DND-41 (cell line): ENCODE results near the gene RPGR.

ENCODE experiments used
- ATAC-seq: fragments of 200-7000 bp; cut with Tn5 transposase; 3 replicates; pipeline ENCODE4 v1.9.1; 2021; ENCODE audit warnings: low read depth; ENCODE audit not compliant: insufficient read depth
- DNase-seq: peaks from one replicate; pipeline ENCODE4 v3.0.0-alpha.2; 2020
- H2AFZ ChIP-seq: 2 replicates; pipeline ENCODE4 v1.6.0; 2012; ENCODE audit warnings: low read depth, low read length
- H3K27ac ChIP-seq: 2 replicates; pipeline ENCODE4 v1.5.1; 2012; ENCODE audit warnings: low read length, inconsistent platforms
- H3K27me3 ChIP-seq: fragments of 200-600 bp; sonication (generic); 2 replicates; pipeline ENCODE4 v1.6.0; 2012; ENCODE audit warnings: low read length, mild to moderate bottlenecking, inconsistent platforms; ENCODE audit not compliant: insufficient read depth, poor library complexity
- H3K36me3 ChIP-seq: 2 replicates; pipeline ENCODE4 v1.5.1; 2012; ENCODE audit warnings: low read length, inconsistent platforms; ENCODE audit not compliant: insufficient read depth
- H3K4me1 ChIP-seq: 2 replicates; pipeline ENCODE4 v1.5.1; 2012; ENCODE audit warnings: mild to moderate bottlenecking, low read length; ENCODE audit not compliant: insufficient read depth
- H3K4me2 ChIP-seq: 2 replicates; pipeline ENCODE4 v1.6.0; 2012; ENCODE audit warnings: mild to moderate bottlenecking, moderate library complexity, low read length, inconsistent platforms; ENCODE audit not compliant: insufficient read depth
- H3K4me3 ChIP-seq, 2 experiments: fragments of 200-600 bp in 1 of 2; shearing (Covaris generic) in 1 of 2; 2 replicates each; pipeline ENCODE4 v1.5.1; 2012 to 2016; ENCODE audit warnings: inconsistent platforms in 2 of 2, low read length in 2 of 2, mild to moderate bottlenecking in 2 of 2, low read depth in 1 of 2, moderate library complexity in 1 of 2
- H3K79me2 ChIP-seq: 2 replicates; pipeline ENCODE4 v1.6.0; 2012; ENCODE audit warnings: low read length, inconsistent platforms; ENCODE audit not compliant: insufficient read depth
- H3K9ac ChIP-seq: 2 replicates; pipeline ENCODE4 v1.6.0; 2012; ENCODE audit warnings: low read depth, mild to moderate bottlenecking, inconsistent platforms, low read length, moderate library complexity
- H3K9me3 ChIP-seq: 2 replicates; pipeline ENCODE4 v1.5.1; 2012; ENCODE audit warnings: low read length, moderate library complexity, mild to moderate bottlenecking, inconsistent platforms; ENCODE audit not compliant: insufficient read depth, severe bottlenecking
- H4K20me1 ChIP-seq: 2 replicates; pipeline ENCODE4 v1.6.0; 2012; ENCODE audit warnings: low read length; ENCODE audit not compliant: insufficient read depth
- CTCF ChIP-seq: IDR thresholded peaks from 2 replicates; pipeline ENCODE4 v1.5.1; 2012; ENCODE audit warnings: borderline replicate concordance, low read length, moderate library complexity, mild to moderate bottlenecking; ENCODE audit not compliant: poor library complexity, severe bottlenecking; ENCODE audit errors: extremely low read depth
- EZH2 ChIP-seq: IDR thresholded peaks from 3 replicates; pipeline ENCODE4 v1.6.1; 2012; ENCODE audit warnings: borderline replicate concordance, low read depth, mild to moderate bottlenecking, moderate library complexity, low read length, inconsistent platforms; ENCODE audit not compliant: severe bottlenecking

RPGR gene

DNA sequence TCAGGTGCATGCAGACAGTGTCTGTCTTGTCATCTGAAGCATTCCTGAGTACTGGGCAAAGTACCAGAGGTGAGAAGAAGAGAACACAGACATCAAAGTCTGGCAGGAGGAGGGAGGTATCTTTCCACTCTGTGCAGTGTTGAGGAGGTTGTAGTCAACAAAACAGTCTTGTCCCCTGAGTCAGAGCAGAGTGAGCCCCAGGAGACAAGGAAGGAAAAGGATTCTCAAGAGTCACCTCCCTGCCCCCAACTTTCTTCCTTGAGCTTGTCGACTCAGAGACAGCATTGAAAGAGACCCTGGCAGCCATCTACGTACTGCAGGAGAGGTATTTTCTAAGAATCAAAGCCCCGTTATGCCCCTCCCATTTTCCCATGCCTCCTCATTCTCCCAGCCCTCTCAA, 102.2 kb downstream of the RPGR start:
- H3K27ac ChIP-seq, result no peak overlapping the region
- H3K4me2 ChIP-seq, result no peak overlapping the region
- no peaks in the 10 kb centered on the region for H3K4me1 ChIP-seq
- H3K36me3 ChIP-seq, result no peaks in the 10 kb centered on the region
- H3K4me3 ChIP-seq, result no peak overlapping the region
- H3K9me3 ChIP-seq, result no peaks in the 10 kb centered on the region
- DNase-seq, result no peak
- H3K27me3 ChIP-seq, result no peaks in the 10 kb centered on the region
- no peaks in the 10 kb centered on the region for H4K20me1 ChIP-seq
- no peak for TF ChIP-seq EZH2
- TF ChIP-seq CTCF, result no peak
- no peak overlapping the region for H2AFZ ChIP-seq
- H3K79me2 ChIP-seq, result no peaks in the 10 kb centered on the region
- no peak overlapping the region for H3K9ac ChIP-seq
- no peak for ATAC-seq

DNA sequence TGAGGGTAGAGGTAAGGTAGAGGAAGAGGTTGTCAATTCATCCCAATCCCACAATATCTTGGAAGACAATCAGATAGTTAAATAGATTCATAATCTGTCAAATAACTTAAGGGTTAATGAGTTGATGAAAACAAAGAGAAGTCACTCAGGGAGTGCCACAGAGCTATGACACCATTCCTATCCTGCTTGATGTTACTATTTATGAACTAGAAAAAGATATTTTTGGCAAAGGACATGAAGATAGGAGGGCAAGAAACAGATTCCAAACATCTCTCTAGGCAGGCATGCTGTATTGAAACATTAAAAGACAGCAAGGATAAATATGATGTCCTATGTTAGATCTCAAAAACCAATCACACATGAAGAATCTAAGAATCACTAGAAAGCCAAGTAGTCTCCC, 103.1 kb downstream of the RPGR start:
- Histone ChIP-seq H3K4me1 (no peaks in the 10 kb centered on the region), H3K79me2 (no peaks in the 10 kb centered on the region), H3K36me3 (no peaks in the 10 kb centered on the region), H2AFZ (no peak overlapping the region), H3K27me3 (no peaks in the 10 kb centered on the region), H3K4me3 (no peak overlapping the region), H3K9ac (no peak overlapping the region), H3K27ac (no peak overlapping the region), H3K9me3 (no peaks in the 10 kb centered on the region), H3K4me2 (no peak overlapping the region), H4K20me1 (no peaks in the 10 kb centered on the region)
- ATAC-seq, result no peak
- TF ChIP-seq CTCF, result no peak
- TF ChIP-seq EZH2, result no peak
- DNase-seq, result no peak

- H3K79me2 ChIP-seq, result no peaks in the 10 kb centered on the region
- no peaks in the 10 kb centered on the region for H4K20me1 ChIP-seq
- H2AFZ ChIP-seq, result no peak overlapping the region
- H3K9ac ChIP-seq, result no peak overlapping the region
- no peaks in the 10 kb centered on the region for H3K9me3 ChIP-seq
- ATAC-seq (no peak), DNase-seq (no peak)
- H3K27ac ChIP-seq, result no peak overlapping the region
- no peak overlapping the region for H3K4me2 ChIP-seq
- no peaks in the 10 kb centered on the region for H3K27me3 ChIP-seq
- H3K4me1 ChIP-seq, result no peaks in the 10 kb centered on the region
- TF ChIP-seq CTCF (no peak), EZH2 (no peak)
- no peaks in the 10 kb centered on the region for H3K36me3 ChIP-seq
- H3K4me3 ChIP-seq, result no peak overlapping the region
Observed at GRCh38 chrX:38221391-38221929, 105.8 kb downstream of the RPGR start.
